ENCODE measurements around the gene GPR87. TPM values are rescaled to one million over a fixed set of nuclear protein-coding genes. Genes with fewer than 3 reads are reported as not detected.

Gene GPR87, protein sequence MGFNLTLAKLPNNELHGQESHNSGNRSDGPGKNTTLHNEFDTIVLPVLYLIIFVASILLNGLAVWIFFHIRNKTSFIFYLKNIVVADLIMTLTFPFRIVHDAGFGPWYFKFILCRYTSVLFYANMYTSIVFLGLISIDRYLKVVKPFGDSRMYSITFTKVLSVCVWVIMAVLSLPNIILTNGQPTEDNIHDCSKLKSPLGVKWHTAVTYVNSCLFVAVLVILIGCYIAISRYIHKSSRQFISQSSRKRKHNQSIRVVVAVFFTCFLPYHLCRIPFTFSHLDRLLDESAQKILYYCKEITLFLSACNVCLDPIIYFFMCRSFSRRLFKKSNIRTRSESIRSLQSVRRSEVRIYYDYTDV
- total RNA-seq (not detected), polyA plus RNA-seq (ENCODE audit: insufficient read depth, low read depth, low replicate concordance) (not detected)
- long read RNA-seq, donor 1 = 0 reads
- long read RNA-seq, donor 2 = 0 reads

DNA sequence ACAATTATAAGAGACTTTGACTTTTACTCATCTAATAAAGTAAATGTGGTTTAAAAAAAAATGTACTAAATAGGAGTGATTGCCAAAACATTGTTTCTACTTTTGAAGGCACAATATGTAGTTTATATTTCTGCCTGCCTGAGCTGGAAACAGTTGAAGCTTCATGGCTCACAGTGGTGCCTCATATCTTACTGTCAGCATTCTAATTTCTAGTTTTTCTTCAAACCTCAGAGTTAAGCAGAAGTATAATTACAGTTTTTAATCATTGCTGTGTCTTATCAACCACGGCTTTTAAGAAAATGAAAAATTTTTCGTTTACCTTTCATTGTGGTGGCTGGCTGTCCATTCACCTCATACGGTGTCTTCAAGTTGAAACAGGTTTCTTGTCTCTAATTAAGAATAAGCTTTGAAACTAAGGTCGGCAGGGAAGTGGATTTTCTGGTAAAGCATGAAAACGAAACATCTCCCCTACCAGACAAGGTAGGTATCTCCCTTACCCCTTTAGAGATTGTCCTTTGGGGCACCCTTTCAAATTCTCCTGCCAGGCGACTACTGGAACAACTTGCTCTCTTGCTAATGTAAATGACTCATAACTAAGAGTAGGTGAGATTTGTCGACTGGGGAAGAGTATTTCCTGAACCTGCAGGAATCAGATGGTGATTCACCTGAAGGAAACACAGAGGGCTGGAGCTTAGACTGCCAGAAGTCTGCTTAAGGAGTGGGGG is at the start of gene GPR87:
TSS of gene GPR87 (minus strand) at position 554 of the 725 bp plus-strand sequence. CDS start 16,720 bp downstream, outside the sequence.
- 82 to 90% methylated on average over 7 of the region's 7 CpGs for WGBS, 2 donors
- intact Hi-C loops (cut with DNase I; ENCODE audit: low total_unique reads) = no loop called here
- H3K27ac ChIP-seq = no peak within 1 kb of the TSS
- H3K4me3 ChIP-seq = no peak within 1 kb of the TSS
- TF ChIP-seq POLR2A (IDR thresholded peaks at IDR 0.05) = no peak
- TF ChIP-seq, protein P1, sequence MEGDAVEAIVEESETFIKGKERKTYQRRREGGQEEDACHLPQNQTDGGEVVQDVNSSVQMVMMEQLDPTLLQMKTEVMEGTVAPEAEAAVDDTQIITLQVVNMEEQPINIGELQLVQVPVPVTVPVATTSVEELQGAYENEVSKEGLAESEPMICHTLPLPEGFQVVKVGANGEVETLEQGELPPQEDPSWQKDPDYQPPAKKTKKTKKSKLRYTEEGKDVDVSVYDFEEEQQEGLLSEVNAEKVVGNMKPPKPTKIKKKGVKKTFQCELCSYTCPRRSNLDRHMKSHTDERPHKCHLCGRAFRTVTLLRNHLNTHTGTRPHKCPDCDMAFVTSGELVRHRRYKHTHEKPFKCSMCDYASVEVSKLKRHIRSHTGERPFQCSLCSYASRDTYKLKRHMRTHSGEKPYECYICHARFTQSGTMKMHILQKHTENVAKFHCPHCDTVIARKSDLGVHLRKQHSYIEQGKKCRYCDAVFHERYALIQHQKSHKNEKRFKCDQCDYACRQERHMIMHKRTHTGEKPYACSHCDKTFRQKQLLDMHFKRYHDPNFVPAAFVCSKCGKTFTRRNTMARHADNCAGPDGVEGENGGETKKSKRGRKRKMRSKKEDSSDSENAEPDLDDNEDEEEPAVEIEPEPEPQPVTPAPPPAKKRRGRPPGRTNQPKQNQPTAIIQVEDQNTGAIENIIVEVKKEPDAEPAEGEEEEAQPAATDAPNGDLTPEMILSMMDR (IDR thresholded peaks at IDR 0.05) = no peak
- no peaks in the 10 kb centered on the region for H3K9me3 ChIP-seq
- H3K4me1 ChIP-seq = no peaks in the 10 kb centered on the region
- H3K27me3 ChIP-seq = no peaks in the 10 kb centered on the region
- no peaks in the 10 kb centered on the region for H3K36me3 ChIP-seq (ENCODE audit: low read depth, missing control alignments)
- no peak for DNase-seq

DNA sequence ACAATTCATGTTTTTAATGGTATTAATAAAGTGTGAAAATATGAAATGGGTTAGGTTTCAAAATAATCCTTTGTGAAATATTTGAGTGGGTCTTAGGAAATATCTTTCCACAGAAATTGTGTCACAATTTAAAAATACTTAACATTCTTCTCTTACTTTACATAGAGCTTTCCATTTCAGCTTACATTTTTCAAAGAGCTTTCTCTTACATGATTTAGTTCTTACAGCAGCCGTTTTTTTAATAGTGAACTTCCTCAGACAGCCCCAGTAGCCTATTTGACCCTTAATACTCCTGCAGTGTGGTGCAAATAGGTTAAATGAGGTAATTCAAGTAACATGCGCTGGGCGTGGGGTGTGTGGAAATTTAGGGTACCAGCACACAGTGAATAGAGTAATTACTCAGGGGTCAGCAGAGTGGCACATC is 46.1 kb upstream of the GPR87 start:
- H3K4me1 ChIP-seq = no peaks in the 10 kb centered on the region
- intact Hi-C loops (cut with DNase I; ENCODE audit: low total_unique reads) = no loop called here
- no peaks in the 10 kb centered on the region for H3K27me3 ChIP-seq
- no peak overlapping the region for H3K4me3 ChIP-seq
- DNase-seq = no peak
- no peak overlapping the region for H3K27ac ChIP-seq
- no peaks in the 10 kb centered on the region for H3K36me3 ChIP-seq (ENCODE audit: low read depth, missing control alignments)
- TF ChIP-seq POLR2A (IDR thresholded peaks at IDR 0.05) = no peak
- TF ChIP-seq, protein P1 (IDR thresholded peaks at IDR 0.05) = no peak
- 81 to 83% methylated on average over 3 of the region's 3 CpGs for WGBS, 2 donors
- H3K9me3 ChIP-seq = no peaks in the 10 kb centered on the region

DNA sequence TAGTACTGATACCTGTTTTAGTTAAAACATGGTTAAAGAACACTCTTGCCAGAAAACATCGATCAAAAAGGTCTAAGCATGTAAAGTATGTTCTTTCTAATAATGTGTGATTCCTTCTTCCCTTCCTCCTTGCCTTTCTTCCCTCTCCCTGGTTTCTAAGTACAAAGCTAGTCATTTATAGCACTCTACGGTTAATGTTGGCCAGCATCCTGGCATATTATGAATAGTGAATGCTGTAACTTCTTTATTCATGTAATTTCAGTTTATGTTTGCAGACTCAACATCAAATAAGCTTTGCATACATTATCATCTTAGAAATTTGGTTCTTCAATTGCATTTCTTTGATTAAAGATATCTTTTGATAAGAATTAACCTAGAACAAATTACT is 40.8 kb upstream of the GPR87 start:
- intact Hi-C loops (cut with DNase I; ENCODE audit: low total_unique reads) = no loop called here
- Histone ChIP-seq H3K9me3 (no peaks in the 10 kb centered on the region), H3K27ac (no peak overlapping the region), H3K27me3 (no peaks in the 10 kb centered on the region), H3K36me3 (ENCODE audit: low read depth, missing control alignments) (no peaks in the 10 kb centered on the region), H3K4me1 (no peaks in the 10 kb centered on the region), H3K4me3 (no peak overlapping the region)
- DNase-seq = no peak
- WGBS, 2 donors = 56 to 59% methylated on average over 2 of the region's 2 CpGs
- TF ChIP-seq POLR2A (IDR thresholded peaks at IDR 0.05) = no peak

DNA sequence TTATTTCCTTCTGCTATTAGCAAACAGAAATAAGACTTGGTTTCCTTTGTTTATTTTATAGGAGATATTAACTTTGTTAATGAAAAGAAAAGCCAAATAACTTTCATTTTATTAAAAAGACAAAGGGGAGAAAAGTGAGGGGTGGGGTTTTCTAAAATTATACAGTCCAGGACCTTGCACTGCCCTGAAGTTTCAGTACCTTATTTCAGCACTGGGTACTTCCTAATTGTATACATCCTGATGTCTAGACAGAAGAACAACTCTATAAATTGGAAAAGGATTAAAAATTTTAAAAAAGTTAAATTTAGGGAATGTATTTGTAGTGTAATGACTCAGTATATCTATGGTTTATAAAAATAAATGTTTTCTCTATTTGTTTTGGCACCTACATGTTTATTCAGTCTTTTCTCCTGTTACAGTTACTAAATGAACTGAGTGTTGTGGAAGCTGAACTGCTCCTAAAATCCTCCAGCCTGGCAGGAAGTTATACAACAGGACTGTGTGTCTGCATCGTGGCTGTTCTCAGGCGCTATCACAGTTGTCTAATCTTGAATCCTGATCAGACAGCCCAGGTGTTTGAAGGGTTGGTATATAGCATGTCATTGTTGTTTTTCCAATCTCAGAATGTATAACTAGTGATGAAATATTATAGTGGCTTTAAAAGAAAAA is 40.3 kb upstream of the GPR87 start:
- no peak overlapping the region for H3K4me3 ChIP-seq
- H3K36me3 ChIP-seq (ENCODE audit: low read depth, missing control alignments) = no peaks in the 10 kb centered on the region
- 45 to 55% methylated on average over 2 of the region's 2 CpGs for WGBS, 2 donors
- TF ChIP-seq, protein P1 (IDR thresholded peaks at IDR 0.05) = no peak
- TF ChIP-seq POLR2A (IDR thresholded peaks at IDR 0.05) = no peak
- H3K4me1 ChIP-seq = no peaks in the 10 kb centered on the region
- H3K27ac ChIP-seq = no peak overlapping the region
- H3K27me3 ChIP-seq = no peaks in the 10 kb centered on the region
- DNase-seq = no peak
- intact Hi-C loops (cut with DNase I; ENCODE audit: low total_unique reads) = no loop called here
- H3K9me3 ChIP-seq = no peaks in the 10 kb centered on the region

DNA sequence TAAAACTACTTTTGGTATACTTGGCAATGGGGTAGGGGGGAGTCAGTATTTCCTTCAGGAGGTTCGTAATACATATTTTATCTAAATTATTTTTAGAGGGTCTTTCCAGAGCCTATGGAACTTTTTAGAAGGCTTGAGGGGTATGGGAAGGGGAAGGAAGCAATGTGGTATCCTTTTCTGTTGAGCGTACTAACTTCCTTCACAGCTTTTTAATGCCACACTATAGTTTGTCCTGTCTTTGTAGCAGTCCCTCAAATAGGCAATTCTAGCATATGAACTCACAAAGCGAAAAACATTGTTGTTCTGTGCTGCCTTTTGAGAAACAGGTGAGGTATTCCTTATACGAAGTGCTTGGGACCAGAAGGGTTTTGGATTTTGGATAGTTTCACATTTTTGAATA is 35.0 kb upstream of the GPR87 start:
- WGBS, 2 donors = 89 to 93% methylated on average over 4 of the region's 4 CpGs

More for the DNA sequence above, 35.0 kb upstream of the GPR87 start:
- no peaks in the 10 kb centered on the region for H3K4me1 ChIP-seq
- H3K36me3 ChIP-seq (ENCODE audit: low read depth, missing control alignments) = no peaks in the 10 kb centered on the region
- no peaks in the 10 kb centered on the region for H3K9me3 ChIP-seq
- H3K27me3 ChIP-seq = no peaks in the 10 kb centered on the region
- intact Hi-C loops (cut with DNase I; ENCODE audit: low total_unique reads) = no loop called here
- H3K4me3 ChIP-seq = no peak overlapping the region
- DNase-seq = no peak
- H3K27ac ChIP-seq = no peak overlapping the region
- no peak for TF ChIP-seq POLR2A (IDR thresholded peaks at IDR 0.05)
- TF ChIP-seq, protein P1 (IDR thresholded peaks at IDR 0.05) = no peak

Data from testis (tissue), 5 donors.